HTERT RPE-1 (cell line): ENCODE data around the gene RASGRP1.

Source experiments
- in situ Hi-C: fragments of 300-500 bp; cut with MboI; formaldehyde crosslinking; loops from 4 replicates; pipeline ENCODE4 v1.14.3; 2020; ENCODE audit warnings: low sequenced_read_pairs

Gene RASGRP1

DNA sequence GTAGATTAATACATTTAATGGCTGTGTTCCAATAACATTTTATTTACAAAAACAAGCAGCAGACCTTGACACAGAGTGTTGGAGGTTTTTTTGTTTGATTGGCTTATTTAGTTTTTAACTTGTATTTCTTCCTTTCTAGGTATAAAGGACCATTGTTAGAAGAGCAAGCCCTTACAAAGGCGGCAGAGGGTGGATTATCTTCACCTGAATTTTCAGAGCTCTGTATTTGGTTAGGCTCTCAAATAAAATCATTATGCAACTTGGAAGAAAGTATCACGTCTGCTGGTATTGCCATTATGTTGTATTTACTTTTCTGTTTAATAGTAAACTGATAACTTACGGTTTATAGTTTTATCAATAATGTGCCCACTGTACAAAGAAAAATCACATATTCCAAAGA lies 100.7 kb downstream of the RASGRP1 start:
- in situ Hi-C loops = no loop called here

DNA sequence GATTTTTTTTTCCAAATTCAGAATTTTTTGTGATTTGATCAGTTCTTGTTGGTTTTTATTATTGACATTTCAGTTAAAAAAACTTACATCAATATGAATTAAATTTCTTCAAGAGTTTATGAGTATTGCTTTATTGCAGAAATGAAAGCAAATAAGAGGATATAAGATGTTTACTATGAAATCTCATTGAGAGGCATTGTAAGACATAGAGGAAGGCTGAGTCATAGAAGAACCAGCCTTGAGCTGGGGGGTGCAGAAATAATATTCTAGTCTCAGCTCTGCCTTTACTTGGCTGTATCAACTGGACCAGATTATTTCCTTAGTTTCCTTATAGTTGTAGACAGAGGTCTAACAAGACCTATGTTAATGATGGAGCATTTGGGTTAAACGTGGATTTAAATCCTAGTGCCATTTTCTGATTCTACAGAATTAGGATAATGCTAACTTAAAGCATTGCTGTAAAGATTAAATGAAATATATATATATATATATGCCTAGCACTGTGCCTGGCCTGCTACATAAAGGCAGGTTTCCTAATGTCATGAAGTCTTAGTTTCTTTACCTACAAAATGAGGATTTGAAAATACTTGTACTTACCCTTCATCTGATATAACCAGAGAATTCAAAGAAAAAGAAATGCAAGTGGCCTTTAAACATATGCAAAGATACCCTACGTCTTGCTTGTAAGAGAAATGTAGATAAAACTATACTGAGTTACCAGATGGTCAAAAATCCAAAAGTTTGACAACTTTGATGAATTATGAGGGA lies 103.4 kb downstream of the RASGRP1 start:
- in situ Hi-C loops = no loop called here

DNA sequence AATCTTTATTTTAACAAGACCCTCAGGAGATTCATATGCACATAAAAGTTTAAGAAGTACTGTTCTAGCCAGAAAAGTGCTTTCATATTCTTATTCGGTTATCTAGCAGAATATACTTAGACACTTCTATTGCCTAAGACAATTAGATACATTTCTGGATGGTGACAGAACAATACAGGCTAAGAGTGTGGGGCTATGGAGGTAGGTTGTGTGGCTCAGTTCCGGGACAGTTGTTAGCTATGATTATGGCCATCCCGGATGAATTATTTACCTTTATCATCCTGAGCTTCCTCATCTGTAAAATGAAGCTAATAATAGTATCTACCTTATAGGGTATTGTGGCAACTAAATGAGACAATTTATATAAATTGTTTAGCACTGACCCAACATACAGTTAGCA lies 104.1 kb downstream of the RASGRP1 start:
- in situ Hi-C loops = no loop called here

DNA sequence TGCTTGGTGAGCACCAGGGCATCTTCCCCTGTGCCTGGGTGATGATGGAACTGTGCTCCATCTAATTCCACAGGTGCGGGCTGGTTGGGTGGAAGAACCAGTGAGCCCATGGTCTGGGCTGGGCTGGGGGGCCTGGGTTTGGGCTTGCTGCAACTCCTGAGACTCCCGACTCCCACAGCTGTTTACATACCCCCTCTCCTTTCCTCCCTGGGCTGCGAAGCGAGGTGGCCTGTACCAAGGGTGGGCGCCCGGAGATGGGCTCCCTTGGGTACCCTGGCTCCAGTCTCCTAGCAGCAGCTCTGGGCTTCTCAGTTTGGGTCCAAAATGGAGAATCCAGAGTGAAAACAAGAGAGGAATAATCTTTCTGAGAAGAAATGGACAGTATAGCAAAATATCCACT lies 105.1 kb downstream of the RASGRP1 start:
- in situ Hi-C loops = no loop called here

DNA sequence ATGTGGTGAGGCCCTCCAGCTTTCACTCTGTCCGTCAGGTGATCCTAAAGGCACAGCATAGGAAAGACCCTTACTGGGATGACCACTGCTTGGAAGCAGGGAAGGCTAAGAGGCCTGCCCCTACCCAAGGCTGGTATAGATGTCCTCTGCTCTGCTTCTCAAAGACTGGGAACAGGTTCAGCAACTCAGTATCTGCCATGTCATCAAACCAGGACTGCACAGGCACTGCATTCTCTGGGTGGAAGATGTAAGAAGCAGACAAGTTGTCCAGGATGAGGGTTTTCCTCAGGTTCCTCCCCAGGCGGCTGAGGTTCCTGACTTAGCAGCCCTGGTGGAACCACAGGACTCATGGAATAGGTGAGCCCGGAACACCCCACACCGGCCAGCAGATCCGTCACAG lies 106.0 kb downstream of the RASGRP1 start:
- in situ Hi-C loops = no loop called here

DNA sequence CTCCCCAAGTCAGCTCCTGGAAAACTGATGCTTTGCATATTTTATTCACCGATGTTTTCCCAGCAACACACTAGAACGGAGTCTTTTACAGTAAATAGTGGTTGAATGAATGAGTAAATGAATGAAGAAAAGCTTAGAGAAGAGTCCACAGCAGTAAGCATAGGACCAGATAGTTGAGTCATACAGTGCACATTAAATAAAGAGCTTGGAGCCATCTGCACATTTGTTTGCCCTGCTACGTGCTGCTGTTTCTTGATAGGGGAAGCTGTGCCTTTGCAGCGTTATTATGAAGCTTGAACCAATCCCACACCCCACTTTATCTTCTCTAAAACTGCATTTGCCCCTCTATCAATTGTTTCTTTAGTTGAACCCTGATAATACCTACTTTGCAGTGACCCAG lies 109.5 kb downstream of the RASGRP1 start:
- in situ Hi-C loops = no loop called here

DNA sequence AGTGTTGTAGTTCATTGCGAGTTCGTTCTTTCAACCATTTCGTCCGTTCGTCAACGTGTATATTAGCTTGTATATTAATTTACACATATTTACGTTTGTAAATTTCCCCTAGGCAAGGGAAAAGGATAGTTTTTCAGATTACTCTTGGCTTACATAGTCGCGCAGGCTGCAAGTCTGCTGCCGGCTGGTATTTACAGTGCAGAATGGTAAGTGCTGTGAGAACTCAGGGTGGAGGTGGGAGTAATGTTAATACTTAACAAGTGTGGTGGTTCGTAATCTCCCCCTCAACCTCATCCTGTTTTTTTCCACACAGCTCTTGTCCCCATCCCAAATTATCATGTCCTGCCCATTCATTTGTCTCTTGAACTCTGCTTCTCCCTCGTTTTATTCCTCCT lies 109.9 kb downstream of the RASGRP1 start:
- in situ Hi-C loops = no loop called here

DNA sequence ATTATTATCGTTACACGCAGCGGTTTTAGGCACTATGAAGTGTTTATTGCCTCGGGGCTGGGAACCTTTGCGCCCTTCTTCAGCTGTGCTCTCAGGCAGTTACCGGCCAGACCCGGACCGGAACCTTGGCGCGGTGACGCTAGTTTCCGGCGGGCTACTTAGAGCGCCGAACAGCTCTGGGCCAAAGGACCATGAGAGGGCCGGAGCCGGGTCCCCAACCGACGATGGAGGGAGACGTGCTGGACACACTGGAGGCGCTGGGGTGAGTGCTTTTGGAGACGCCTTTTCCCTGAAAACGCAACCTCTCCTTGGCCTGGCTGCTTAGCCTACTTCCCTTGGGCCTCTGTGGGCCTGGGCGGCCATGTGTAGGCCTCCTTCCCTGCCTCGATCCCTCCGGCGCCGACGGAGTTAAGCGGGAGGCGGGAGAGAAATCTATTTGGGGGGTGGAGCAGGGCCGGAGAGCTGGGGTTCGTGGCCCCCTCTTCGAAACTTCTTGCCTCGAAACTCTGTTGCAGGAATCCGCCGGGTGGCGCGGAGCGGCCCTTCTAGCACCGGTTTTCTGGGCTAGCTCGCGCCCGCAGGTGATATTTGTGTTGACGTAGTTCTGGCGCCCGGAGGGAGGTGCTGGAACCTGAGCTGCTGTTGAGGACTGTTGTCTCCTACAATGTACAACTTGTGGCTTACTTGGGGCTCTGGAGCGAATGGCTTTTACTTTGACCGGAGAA lies 110.5 kb downstream of the RASGRP1 start, which contains the start of gene FAM98B:
FAM98B (plus strand) TSS at position 157 of the 725 bp plus-strand sequence; CDS start at position 192, 35 bp downstream.
- in situ Hi-C loops = no loop called here

DNA sequence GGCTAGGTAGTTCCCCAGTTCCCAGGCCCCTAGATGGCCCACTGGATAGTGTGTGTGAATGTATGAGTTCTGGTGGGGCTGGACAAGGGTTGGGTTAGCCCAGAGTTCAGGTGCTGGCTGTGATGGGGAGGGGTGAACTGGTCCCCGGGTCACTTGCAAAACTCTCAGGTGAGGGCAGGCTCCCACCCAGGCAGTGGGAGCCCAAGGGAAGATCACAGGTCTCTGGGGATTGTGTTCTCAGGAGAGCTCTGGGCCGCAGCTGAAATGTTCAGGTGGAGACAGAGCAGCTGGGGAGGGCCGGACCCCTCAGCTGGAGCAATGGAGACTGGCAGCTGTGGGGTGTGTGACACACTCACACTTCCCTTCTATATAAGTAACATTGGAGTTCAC lies 123.5 kb downstream of the RASGRP1 start:
- in situ Hi-C loops = no loop called here

DNA sequence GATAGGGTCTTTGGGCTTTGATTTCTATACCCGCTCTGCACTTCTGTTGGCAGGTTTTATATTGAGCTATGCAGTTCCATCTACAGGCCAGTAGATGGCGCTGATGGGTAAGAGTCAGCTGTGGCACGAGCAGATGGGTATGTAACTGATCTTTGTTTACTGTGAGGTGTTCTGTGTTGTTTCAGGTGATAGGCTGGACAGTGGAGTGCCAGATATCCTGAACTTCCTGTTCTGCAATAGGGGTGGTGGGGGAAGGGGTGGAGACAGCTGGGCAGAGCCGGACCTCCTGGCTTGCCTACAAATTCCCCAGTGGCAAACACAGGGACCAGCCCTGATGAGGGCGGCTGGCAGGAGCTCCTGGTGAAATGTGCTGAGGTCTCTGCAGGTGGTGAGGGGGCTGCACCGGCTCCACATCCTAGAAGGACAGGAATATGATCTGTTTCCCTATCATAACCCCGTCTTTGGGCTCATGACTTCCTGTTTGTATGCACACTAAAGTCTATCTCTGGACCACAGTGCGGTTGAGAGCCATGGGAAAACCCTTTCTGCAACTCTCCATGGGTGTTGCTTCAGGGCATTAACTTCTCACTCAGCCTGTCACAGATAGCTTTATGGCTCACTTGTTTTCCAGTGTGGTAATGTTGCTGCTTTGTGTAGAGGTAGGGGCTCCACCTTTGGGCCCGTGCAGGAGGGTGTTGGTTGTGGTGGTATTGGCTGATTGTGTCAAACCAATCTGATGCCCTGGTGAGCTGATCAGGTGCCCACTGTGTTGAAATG lies 124.1 kb downstream of the RASGRP1 start:
- in situ Hi-C loops = no loop called here
